ENCODE data around the gene MOG.
"Not testable (repeated sequence)": the region's sequence is repeated elsewhere in the genome, so short reads cannot be mapped to it uniquely, and the experiment has no call there.

MOG gene

GRCh38 chr6:29641430-29642148 is 15.3 kb upstream of the MOG start:
- DNase-seq, result no peak

- DNase-seq, result peak; percentile 12 to 34
These were observed 8.8 kb upstream of the MOG start for GRCh38 chr6:29647927-29648642.

GRCh38 chr6:29649701-29650673 is 6.9 kb upstream of the MOG start:
- peak; percentile 95 to 96 for DNase-seq

GRCh38 chr6:29651413-29652197 is 5.3 kb upstream of the MOG start:
- peak in 1 of 2 experiments; percentile 22 for DNase-seq

GRCh38 chr6:29652198-29652584 is 4.7 kb upstream of the MOG start:
- no peak for DNase-seq

DNA sequence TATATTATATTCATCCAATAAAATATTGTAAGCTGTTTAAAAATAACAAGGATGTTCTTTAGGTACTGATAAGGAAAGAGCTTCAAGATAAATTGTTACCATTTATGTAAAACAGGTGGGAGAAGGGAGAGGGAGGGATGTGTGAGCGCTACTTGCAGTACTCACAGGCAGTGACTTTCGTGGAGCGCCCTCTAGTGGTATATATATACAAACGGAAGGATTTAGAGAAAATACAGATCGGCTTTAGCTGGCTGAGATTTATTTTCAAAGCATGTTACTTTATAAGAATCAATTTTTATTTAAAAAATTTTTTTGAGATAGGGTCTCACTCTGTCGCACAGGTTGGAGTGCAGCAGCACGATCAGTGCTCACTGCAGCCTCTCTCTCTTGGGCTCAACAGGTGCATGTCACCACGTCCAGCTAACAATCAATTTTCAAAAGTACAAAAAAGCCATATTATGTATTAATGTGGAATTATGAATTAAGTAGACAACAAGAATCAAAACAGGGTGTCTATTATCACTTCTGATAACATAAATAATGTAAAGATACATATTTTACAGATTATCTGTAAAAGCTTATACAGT is 3.3 kb upstream of the MOG start:
- peak; percentile 38 to 75 for DNase-seq

- DNase-seq, result no peak
These were observed 1.2 kb upstream of the MOG start for GRCh38 chr6:29655658-29656057.

DNA sequence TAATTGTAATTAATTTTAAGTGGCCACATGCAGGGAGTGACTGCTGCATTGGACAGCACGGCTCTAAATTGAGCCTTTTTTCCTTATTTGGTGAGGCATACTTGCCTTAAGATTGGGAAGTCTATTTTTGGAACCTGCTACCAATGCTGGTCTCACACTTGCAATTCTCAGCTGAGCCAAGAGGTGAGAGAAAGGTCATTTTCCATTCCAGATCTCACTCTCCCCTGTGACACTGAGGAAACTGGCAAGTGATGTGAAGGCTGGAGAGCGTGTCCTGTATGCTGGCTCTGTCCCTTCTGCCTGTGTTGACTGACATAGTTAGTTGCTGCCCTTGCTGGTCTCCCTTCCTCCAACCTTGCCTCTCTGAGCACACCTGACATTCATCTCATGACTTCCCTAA is 735 bp upstream of the MOG start:
- no peak for DNase-seq

GRCh38 chr6:29661071-29661470 is 4.2 kb downstream of the MOG start:
- no peak for DNase-seq

DNA sequence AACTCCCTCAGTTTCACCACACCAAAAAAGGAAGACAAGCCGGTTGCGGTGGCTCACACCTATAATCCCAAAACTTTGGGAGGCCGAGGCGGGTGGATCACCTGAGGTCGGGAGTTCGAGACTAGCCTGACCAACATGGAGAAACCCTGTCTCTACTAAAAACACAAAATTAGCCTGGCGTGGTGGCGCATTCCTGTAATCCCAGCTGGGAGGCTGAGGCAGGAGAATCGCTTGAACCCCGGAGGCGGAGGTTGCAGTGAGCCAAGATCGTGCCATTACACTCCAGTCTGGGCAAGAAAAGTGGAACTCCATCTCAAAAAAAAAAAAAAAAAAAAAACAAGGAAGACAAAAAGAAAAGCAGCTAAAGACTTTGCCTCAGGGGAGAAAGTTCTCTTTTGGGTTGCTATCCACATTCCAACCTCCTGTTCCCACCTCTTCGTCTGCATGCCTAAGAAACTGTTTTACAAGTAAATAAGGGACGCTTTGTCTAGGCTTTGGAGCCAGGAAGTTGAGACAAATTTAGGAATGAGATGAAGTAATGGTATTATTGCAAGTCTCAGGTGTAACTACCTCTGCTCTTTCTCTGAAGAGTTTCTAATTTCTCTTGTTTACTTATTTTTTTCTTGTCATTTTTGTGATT is 4.7 kb downstream of the MOG start:
- DNase-seq, result not testable (repeated sequence)

DNA sequence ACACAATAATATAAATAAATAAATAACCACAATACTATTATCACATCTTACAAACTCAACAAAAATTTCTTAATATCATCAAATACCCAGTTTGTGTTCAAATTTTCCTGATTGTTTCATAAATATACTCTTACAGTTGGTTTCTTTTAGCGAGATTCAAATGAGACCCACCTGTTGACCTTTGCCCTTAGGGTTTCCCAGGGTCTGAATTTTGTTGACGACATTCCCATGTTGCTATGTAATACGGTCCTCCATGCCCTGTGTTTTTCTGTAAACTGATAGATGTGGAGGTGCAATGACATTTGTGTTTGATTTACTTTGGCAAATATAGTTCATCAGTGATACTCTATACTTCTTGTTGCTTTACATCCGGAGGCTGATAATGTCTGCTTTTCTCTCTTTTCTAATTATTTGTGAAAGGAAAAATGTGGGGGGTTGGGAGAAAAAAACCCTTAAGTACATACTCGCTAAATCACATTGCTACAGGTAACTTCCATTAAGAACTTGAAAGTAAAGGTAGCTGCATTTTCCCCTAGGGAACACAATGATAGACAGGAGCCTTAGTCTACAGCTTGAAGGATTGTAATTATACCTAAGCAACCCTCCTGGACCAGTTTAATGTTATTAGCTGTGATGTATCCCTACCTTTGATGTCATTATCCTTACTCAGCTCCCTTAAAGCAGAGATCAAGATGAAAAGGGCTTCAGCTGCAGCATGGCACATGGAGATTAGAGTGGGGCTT is 6.6 kb downstream of the MOG start:
- DNase-seq, result no peak

DNA sequence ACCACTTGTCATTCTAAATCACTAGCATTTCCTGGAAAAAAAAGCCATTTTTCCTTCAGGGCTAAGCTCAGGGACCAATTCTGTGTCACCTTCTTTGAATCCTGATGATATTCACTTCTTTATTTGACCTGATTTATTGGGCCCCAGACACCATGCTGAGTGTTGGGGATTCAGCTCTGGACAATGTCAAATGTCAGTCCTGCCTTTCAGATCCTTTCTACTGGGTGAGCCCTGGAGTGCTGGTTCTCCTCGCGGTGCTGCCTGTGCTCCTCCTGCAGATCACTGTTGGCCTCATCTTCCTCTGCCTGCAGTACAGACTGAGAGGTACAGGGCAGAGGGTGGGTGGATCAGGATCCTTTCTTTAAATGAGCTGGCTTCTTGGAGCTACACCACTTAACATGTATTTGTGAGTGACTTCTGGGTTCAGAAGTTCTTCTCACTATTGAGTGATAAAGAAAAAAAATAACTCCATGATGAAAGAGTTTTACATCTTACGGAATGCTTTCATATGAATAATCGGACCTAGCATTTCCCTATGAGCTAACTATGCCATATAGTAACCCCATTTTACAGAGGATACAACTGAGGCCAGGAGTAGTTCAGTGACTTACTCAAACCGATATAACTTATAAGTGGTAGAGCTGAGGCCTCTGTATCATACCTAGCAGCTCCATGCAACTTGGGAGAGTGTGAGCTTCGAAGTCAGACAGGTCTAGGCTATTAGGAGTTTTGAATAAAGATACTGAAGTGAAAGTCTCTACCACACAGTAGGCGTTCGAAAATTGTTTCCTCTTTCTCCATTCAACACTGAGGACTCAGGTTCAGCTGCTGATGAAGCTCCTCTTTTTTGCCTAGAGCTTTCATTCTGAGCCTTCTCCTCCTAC is 9.3 kb downstream of the MOG start:
- no peak for DNase-seq

DNA sequence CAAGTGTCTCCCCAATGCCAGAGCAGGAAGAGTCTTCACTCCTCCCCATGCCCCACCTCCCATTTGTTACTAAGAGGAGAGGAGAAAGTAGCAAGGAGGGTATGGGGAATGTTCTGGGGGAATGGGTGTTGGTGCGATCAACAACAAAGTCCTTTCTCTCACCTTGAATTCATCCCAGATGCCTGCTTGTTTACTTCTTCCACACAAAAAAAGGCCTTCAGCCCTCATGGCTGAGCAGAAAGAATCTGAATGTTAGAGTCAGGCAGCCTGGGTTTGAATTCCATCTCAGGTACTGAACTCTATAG is 9.9 kb downstream of the MOG start:
- no peak for DNase-seq

DNA sequence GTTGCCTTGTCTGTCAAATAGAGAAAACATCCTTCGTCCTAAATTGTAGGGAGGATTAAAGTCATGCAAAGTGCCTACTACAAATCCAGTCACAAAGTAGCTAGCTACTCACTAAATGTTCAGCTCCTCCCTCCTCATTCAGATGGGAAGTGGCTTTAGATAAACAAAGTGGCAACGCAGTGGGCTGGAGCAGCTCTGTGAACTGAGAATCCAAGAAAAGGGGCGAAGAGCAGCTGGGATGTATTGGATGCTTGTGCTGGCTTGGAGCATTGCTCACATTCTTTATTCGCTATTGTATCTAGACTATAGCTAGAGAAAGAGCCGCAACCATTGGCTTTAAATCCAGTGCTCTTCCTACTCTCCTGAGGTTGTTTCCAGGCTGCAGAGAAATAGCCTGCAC is 10.3 kb downstream of the MOG start:
- no peak for DNase-seq

- DNase-seq, result no peak
These were observed 14.1 kb downstream of the MOG start for GRCh38 chr6:29671026-29671425.

GRCh38 chr6:29672116-29672515 is 15.2 kb downstream of the MOG start:
- DNase-seq, result not testable (repeated sequence)

- no peak for DNase-seq
These were observed 16.3 kb downstream of the MOG start for GRCh38 chr6:29673161-29673560.

DNA sequence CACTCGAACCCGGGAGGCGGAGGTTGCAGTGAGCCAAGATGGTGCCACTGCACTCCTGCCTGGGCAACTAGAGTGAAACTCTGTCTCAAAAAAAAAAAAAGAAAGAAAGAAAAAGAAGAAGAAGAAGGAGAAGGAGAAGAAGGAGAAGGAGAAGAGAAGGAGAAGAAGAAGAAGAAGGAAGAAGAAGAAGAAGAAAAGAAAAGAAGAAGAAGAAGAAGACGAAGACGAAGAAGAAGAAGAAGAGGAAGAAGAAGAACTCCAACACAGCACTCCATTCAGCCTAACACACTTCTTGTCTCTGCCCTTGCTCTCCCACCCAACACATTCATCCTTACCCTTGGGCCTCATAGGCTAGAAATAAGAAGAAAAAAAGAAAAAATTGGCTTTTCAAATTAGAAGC is 17.1 kb downstream of the MOG start:
- DNase-seq, result no peak

GRCh38 chr6:29675561-29675960 is 18.7 kb downstream of the MOG start:
- no peak for DNase-seq

GRCh38 chr6:29676981-29677601 is 20.2 kb downstream of the MOG start:
- no peak for DNase-seq

All from NCI-H524 (cell line).